Activated CD8-positive, alpha-beta memory T cell treated with anti-CD3 and anti-CD28 coated beads for 24 hours (primary cell): Measurements from ENCODE around the gene MAB21L3.

ENCODE experiments used
- DNase-seq: peaks from one replicate; pipeline ENCODE4 v3.0.0-alpha.2; 2020

MAB21L3 gene

DNA sequence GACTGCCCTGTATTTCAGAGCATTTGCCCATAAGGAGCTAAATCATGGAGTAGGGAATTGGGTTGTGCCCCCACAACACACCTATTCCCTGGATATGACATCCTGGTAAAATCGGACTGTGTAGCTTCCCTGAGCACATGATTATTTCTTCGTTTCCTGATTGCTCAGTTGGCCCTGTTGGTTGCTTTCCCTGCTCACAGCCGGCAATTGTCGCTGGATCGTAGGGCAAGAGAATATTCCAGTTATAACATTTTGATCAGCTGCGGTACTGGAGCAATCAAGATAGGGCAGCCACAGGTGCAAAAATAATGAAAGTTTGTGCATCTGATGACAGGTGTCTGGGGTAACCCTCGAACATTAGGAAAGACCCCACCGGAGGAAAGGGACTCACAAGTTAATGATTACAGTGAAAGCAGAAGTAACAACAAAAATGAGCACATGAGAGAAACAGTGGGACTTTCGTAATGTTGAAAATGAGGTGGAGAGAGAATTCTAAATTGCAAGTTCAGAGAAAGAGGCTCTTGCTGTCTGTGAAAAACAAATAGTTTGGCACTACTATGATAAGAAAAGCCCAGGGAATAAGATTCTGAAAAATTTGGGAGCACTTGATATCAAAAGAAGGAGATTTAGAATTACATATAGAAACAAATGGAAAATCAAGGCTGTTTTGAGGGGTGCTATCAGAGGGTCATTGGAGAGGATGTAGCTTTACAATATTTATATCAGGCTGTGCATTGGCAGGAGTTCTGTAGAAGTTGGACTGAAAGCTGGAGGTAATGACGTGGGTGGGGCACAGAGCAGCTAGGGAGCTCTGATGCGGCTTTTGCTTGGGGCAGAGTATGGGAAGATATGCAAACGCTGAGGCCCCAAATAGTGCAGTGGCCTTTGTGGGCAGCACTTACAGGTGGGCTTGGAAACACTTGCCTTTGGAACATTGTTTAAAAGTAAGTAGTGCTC lies at the start of gene MAB21L3:
Gene MAB21L3 (plus strand): TSS at position 833 of the 957 bp plus-strand sequence. CDS start 1,217 bp downstream, outside the sequence.
- DNase-seq = no peak

DNA sequence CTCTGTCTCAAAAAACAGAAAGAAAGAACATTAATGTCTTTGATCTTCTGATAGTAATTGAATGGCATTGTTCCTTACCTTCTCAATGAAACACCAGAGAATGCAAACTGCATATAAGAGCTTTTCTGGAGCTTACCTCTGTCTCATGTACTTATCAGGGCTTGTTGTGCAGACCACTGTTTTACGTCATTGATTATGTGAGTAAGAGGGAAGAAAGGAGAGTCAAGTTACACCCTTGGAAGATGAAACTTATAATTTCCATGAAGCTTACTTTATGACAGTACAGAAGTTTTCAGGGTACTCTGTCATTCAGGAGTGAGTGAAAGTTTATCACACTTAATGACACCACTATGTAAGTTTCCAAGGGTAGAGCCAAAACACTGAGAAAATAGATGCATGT lies 49.0 kb upstream of the MAB21L3 start:
- no peak for DNase-seq

DNA sequence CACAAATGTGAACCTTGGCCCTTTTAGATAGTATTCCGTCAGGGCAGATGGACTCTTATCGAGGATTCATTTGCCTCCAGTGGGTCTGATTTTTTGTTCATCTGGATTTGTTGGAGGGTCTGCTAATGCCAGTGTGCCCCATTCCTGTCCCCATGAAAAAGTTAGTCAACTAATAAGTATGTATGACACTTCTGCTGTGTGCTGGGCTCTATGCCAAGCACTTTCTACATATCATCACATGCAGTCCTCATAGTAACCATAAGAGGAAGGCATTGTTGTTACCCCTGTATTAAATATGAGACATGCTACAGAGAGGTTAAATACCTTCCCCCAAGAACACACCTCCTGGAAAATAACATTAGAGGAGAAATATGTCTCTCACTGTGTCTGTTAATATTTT lies 46.6 kb upstream of the MAB21L3 start:
- DNase-seq = no peak

DNA sequence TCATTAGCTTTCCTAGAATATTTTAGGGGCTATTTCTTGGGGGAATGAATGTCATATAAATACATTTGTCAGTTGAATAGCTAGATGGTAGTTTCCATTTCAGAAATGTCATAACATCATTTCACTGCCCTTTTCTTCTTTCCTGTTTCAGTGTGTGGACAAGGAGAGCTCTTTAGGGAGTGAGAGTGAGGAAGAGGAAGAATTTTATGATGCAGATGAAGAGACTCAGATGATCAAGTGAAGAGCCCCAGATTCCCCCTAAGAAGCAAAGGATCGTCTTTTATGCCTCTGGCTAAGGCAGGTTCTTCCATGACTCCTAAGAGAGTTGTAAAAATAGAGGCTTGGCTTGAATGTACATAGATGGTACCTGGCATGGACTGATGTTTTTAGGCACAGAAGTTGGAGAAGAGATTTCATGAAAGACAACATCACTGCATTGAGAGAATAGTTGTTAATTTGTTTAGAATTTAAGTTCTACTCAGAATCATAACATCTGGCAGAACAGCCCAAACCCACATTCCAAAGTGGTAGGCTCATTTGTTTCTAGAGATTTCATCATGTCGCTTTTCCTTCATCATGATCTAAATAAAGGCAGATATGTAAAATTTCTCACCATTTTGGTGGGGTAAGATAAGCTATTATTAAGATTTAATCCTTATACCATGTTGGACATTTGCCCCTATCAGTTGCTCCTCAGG lies 44.2 kb upstream of the MAB21L3 start:
- DNase-seq = no peak

DNA sequence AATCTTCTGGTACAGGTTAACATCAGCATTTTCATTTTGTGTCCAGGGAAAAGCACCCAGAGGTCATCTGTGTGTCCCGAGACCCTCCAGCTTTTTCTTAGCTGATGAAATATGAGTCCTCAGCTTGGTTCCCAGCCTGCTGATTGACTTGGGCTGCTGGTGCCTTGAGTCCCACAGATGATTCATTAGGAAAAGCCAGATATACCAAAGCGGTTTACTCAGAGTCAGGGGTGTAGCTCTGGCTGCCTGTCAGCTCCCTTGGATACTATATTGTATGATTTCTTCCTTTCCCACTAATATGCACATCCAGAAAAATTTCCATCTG lies 43.7 kb upstream of the MAB21L3 start:
- DNase-seq = no peak

DNA sequence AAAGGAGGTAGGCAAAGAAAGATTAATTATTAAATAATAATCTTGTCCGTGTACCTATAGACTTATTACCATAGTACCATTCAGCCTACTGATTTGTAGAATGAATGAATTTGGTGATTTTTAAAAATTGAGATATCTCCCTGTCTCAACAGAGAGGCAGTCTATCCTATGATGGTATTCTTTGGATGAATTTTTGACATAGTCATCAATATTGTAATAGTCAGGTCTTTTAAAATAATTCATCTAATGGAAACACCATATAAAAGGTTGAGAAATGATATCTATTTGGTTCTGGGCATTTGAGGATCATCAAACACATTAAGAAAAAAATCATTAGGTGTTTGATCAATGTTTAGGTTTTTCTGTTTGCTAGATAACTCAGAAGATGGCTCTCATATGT lies 35.6 kb upstream of the MAB21L3 start:
- DNase-seq = no peak

DNA sequence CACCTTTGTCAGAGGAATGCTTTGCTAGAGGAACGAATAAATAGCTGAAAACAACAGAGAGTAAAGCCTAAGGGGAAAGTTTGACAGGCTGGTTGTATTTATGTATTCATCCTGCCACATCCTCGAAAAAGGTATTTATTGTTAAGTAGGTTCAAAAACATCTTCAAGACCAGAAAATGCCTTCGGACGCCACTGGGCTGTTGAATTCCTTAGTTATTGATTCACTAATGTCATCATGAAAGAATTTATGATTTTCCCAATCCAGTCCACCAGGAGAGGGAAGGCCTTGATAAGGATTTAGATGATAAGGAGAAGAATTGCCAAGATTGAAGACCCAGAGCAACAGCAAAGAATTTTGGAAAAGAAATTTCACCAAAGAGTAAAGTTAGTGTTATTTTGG lies 35.2 kb upstream of the MAB21L3 start:
- DNase-seq = no peak

DNA sequence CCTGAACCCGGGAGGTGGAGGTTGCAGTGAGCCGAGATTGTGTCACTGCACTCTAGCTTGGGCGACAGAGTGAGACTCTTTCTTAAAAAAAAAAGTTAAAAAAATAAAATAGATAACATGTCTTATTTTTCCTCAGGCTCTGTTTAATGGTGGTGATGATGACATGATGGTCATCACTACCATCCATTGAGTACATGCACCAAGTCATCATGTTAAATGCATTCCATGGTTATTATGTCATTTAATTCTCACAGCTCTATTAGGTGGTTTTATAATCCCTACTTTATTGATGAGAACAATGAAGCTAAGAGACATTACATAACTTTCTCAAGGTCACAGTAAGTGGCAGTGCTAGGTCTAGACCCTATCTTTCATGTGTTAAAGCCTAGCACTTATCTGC lies 34.4 kb upstream of the MAB21L3 start:
- no peak for DNase-seq

DNA sequence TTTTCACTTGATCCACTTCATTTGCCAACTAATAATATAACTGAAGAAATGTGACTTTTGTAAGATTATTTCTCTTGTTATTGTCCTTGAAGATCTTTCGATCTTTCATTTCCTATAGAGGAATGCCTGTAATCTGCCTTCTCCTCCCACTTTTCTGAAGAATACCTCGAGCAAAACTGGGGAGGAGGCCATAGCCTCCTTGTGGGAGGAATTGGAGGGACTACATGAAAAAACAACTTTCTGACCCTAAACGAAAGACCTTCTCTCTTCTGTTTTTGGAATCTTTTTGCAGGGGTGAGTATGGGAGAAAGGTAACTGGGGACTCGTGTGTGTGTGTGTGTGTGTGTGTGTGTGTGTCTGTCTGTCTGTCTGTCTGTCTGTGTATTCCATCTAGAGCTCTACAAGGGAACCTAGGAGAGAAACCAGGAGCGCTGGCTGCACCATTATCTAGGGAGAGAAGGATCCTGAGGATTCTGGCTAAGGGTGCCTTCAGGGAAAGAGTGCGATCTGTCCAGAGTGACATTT lies 32.4 kb upstream of the MAB21L3 start:
- DNase-seq = no peak

DNA sequence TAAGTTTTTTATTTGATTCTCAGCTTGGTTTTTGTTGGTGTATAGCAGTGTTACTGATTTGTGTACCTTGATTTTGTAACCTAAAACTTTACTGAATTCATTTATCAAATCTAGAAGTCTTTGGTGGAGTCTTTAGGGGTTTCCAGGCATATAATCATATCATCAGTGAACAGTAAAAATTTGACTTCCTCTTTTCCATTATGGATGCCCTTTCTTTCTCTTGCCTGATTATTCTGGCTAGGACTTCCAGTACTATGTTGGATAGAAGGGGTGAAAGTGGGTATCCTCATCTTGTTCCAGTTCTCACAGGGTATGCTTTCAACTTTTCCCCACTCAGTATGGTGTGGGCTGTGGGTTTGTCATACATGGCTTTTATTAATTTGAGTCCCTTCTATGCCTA lies 23.6 kb upstream of the MAB21L3 start:
- DNase-seq = no peak

DNA sequence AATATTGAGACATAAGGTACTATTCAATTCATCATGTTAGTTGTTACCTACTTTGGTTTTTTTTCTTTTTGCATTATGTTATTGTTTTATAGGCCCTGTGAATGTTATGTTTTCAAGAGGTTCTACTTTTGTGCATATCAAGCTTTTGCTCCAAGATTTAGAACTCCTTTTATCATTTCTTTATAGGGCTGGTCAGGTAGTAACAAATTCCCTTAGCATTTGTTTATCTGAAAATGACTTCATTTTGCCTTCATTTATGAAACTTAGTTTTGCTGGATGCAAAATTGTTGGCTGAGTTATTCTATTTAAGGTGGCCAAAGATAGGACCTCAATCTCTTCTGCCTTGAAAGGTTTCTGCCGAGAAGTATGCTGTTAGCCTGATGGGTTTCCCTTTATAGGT lies 21.3 kb upstream of the MAB21L3 start:
- DNase-seq = no peak

DNA sequence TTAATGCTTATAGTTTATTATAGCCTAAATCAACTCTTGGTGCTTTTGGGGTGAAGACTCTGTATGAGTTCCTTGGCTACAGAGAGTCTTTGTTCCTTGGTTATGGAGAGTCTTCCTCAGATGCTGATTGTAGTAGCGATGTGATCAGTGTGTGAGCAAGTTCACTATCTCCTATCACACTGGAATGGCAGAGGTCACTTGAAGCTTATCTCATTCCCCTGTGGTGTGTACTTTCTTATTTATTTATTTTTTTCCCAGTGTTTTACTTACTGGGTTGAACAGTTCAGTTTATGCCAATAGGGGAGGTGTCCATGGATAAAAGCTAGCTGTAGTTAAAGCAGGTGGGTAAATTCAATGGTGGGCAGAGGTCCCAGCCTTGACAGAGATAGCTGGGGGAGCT lies 20.1 kb upstream of the MAB21L3 start:
- no peak for DNase-seq

DNA sequence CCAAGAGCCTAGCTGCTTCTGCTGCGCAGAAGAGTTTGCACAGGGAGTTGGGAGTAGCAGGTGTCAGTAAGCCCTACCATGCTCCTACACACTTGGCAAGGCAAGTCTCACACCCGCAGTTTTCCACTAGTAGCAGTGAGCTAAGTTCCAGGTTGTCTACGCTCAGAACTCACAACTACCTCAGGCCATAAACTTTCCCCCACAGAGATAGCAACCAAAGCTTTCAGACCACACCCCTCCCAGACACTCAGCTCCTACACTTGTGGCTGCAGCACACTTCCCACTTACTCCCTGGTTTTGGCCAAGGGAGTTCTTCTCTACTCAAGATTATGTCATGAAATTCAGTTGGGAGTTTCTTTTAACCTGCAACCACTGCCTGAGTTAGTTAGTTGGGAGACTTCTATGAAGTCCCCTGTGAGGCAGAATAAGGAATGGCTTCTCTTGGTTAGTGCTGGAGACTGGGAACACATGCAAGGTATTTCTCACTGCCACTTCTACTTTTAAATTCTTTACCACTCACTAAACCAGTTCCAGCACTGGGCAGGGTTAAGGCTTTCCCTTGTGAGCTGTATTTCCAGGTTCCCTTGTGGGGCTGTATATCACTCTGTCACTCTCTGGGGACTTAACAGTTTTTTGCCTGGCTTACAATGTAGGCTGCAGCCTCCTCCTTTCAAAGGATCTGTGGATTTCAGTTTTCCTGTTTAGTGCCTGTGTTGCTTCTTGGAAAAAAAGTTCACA lies 18.3 kb upstream of the MAB21L3 start:
- no peak for DNase-seq

DNA sequence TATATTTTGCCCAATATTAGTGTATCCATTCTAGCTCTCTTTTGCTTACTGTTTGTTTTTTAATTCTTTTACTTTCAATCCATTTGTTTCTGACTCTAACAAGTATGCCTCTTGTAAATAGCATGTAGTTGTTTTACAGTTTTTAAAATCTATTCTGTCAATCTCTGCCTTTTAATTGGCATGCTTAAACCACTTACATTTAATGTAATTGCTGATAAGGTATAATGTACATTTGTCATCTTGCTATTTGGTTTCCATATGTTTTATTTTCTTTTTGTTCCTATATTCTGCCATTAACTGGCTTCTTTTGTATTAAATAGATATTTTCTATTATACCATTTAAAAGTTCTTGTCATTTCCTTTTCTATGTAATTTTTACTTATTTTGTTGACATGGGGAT lies 16.2 kb upstream of the MAB21L3 start:
- DNase-seq = no peak

DNA sequence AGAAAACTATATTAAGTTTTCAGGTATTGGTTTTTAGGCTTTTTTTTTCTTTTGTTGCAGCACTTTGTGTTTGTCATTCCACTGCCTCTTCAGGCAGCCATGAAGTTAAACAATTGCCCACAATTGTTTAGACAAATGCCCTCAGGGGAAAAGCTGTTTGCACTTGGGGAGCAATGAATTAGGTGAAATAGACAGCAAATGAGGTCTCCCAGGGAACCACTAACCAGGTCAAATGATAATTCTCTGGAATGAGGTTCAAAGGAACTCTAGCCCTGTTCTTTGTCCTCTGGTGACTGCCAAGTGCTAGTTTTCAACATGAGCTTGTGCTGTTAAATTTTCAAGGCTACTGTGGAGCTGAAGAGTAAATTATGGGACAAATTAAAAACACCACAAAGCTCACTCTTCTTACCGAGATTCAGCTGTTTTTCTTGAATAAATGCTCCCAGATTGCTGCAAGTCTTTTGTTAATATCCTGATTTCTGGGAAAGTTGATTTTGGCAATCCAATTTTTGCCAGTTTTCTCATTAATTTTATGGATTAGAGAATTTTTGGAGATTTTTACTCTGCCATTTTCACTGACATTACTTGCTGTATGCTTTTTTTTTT lies 15.1 kb upstream of the MAB21L3 start:
- DNase-seq = no peak

DNA sequence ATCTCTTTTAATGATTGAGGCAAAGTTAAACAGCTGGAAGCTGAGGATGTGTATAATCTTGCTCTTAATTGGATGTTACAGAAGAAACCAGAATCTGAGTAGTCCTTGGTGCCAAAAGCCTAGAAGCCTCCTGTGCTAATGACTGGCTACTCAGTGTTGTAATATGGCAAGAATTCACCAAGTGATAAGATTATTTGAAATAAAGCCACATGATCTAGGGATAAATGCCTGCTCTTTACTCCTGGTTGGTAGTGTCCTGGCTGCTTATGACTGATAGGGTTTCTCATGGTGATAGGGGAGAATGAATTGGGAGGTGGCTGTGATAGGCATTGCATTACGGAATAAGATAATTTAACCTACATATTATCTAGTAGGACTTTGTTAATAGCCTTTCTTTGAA lies 13.6 kb upstream of the MAB21L3 start:
- no peak for DNase-seq

DNA sequence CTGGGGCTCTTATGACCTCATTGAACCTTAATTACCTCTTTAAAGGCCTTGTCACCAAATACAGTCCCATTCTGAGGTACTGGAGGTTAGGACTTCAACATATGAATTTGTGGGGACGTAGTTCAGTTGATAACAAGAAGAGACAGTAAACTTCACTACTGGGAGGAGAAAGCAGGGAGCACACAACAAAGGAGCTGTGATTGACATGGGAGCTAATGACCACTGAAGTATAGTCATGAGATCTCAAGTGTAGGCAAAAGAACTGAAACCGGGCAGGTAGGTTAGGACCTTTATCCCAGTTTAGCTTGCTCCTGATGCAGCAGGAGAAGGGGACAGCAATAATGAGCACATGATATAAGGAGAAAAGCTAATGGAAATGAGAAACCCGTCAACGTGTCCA lies 11.8 kb upstream of the MAB21L3 start:
- DNase-seq = no peak

DNA sequence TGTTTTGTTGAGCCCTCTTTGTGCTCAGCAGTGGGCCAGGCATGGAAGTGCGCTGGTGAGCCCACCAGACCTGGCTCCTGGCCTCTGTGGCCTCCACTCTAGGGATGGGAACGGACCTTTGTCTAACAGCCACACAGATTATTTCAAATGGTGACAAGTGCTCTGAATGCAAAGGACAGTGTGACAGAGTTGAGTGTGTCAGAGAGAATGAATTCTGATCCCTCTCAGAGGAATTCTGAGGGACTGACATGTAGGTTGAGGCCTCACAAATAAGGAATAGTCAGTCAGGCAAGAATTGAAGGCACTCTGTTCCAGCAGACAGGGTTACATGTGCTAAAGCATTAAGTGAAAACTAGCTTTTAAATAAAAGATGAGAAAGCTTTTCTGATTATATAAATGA lies 11.3 kb upstream of the MAB21L3 start:
- DNase-seq = no peak

DNA sequence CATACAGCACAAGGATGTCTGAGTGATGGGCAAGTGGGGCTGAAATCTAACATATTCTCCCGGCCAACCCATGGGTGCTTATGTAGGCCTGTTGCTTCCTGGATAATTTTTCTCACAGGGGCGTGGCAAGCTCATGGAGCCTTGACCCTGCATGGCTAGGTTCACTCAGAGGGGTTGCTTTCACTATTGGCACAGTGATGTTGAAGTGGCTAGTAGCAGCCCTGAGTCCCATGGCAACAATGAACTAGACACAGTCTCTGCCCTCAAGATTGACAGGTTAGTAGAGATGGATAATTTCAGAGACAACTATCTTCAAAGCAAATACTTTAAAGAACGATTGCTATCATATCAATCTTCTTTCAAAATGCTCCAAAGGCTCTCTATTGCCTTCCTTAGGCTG lies 6.5 kb upstream of the MAB21L3 start:
- no peak for DNase-seq

DNA sequence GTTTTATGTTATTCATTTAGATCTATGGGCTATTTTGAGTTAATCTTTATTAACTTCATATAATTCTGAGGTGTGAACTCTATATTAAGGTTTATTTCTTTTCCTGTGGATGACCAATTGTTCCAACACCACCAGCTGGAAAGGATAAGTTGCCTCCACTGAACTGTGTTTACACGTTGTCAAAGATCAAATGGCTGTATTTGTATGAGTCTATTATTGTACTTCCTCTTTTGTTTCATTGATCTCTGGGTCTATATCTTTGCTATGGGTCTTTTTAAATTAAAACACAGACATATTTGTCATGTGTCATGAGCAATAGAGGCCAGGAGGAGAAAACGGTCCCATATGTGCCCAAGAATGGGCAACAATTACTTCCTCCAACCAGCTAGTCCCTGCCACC lies 5.2 kb upstream of the MAB21L3 start:
- DNase-seq = no peak

DNA sequence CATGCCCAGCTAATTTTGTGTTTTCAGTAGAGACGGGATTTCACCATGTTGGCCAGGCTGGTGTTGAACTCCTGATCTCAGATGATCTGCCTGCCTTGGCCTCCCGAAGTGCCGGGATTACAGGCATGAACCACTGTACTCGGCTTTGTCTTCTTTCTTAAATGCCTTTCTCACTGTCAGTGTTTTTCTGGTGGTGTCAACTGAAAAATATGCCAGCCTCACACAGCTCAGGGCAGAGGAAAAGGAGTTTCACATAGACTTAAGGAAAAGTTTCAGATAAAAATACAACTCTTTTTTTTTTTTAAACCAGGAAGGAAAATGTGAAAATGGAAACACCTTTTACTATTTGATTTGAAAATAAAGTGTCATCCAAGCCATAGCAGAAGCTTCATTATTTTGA lies 4.6 kb upstream of the MAB21L3 start:
- no peak for DNase-seq

DNA sequence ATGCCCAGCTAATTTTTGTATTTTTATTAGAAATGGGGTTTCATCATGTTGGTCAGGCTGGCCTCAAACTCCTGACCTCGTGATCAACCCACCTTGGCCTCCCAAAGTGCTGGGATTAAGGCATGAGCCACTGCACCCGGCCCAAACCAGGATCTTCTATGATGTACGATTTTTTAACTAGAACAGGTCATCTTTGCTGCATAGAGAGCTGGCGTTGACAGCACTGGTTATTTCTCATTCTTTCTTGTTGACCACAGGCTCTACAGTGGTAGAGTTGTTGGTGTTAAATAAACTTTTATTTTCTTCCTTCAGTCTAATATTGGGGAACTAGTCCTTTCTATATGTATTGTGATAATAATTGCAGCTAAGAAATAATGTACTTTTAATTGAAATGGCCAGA lies 3.8 kb upstream of the MAB21L3 start:
- DNase-seq = no peak

DNA sequence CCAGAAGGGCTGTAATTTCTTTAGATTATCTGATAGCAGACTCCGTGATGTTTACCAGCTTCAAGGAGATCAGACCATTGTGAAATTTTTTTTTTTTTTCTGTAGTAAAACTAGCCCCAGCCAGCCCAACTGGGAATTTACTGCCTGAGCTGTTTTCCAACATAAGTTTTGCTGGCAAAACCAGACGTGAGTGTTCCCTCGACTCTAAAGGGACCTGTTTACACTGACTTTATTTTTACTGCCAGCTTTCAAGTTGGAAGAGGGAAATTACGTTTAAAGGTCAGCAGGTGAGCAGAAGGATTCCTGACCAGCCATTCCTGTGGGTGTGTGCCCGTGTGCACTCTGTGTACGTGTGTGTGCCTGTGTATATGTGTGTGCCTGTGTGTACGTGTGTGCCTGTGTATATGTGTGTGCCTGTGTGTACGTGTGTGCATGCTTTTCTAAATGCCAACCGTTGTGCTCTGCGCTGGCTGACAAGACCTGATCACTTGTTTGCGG lies 374 bp downstream of the MAB21L3 start:
- DNase-seq = no peak
